Endodermal cell (in vitro differentiated cells): ENCODE results near the gene CALHM6. TPM values are rescaled to one million over a fixed set of nuclear protein-coding genes. Genes with fewer than 3 reads are reported as not detected.

ENCODE experiments used
- DNase-seq: peaks from one replicate; pipeline ENCODE4 v3.0.0-alpha.2; 2017
- H3K27ac ChIP-seq: 2 replicates; pipeline ENCODE4 v1.5.1; 2013; ENCODE audit warnings: mild to moderate bottlenecking, low read depth, low read length, moderate library complexity
- H3K27me3 ChIP-seq: 2 replicates; pipeline ENCODE4 v1.6.1; 2013; ENCODE audit warnings: mild to moderate bottlenecking, low read length, moderate library complexity; ENCODE audit not compliant: insufficient read depth, control insufficient read depth, poor library complexity, severe bottlenecking
- H3K36me3 ChIP-seq: 2 replicates; pipeline ENCODE4 v1.7.0; 2013; ENCODE audit warnings: mild to moderate bottlenecking, low read length, moderate library complexity; ENCODE audit not compliant: control insufficient read depth, insufficient read depth
- H3K4me1 ChIP-seq: one replicate; pipeline ENCODE4 v1.7.0; 2013; ENCODE audit warnings: low read length; ENCODE audit not compliant: control insufficient read depth, insufficient read depth
- H3K4me3 ChIP-seq: 2 replicates; pipeline ENCODE4 v1.5.1; 2013; ENCODE audit warnings: mild to moderate bottlenecking, low read length, moderate library complexity
- H3K9ac ChIP-seq: 2 replicates; pipeline ENCODE4 v1.6.1; 2013; ENCODE audit warnings: mild to moderate bottlenecking, low read length, moderate library complexity; ENCODE audit not compliant: poor library complexity, severe bottlenecking; ENCODE audit errors: extremely low read depth
- H3K9me3 ChIP-seq: 2 replicates; pipeline ENCODE4 v1.6.1; 2013; ENCODE audit warnings: mild to moderate bottlenecking, low read length, moderate library complexity; ENCODE audit not compliant: control insufficient read depth
- H3K27ac Mint-ChIP-seq: 2 replicates; pipeline ENCODE4 v1.8.0; 2020; ENCODE audit warnings: mixed read lengths
- H3K27me3 Mint-ChIP-seq: 2 replicates; pipeline ENCODE4 v1.8.0; 2021; ENCODE audit warnings: mild to moderate bottlenecking, mixed read lengths; ENCODE audit not compliant: insufficient read depth
- H3K36me3 Mint-ChIP-seq: 2 replicates; pipeline ENCODE4 v1.8.0; 2020; ENCODE audit warnings: low read depth, mixed read lengths
- H3K4me1 Mint-ChIP-seq: 2 replicates; pipeline ENCODE4 v1.8.0; 2020; ENCODE audit warnings: mixed read lengths
- H3K4me3 Mint-ChIP-seq: 2 replicates; pipeline ENCODE4 v1.8.0; 2020; ENCODE audit warnings: mild to moderate bottlenecking, moderate library complexity, mixed read lengths
- H3K9me3 Mint-ChIP-seq: 2 replicates; pipeline ENCODE4 v1.8.0; 2020; ENCODE audit warnings: mild to moderate bottlenecking, mixed read lengths
- CTCF ChIP-seq: fragments of 200-600 bp; sonication (generic); conservative IDR thresholded peaks from 2 replicates; pipeline ENCODE4 v1.5.0; 2021; ENCODE audit warnings: antibody characterized with exemption, mild to moderate bottlenecking
- WGBS, 2 experiments: methylation state at CpG; one replicate each; pipeline versions ENCODE4 v1.1.5 to v1.1.7; 2013; ENCODE audit warnings: missing lambda C conversion rate in 2 of 2, mixed read lengths in 1 of 2; ENCODE audit not compliant: insufficient coverage in 1 of 2, insufficient read length in 1 of 2; 5-methylcytosine and 5-hydroxymethylcytosine counted together
- total RNA-seq, 2 donors: library from RNA; stranded (reverse); fragmentation: NEBNext Ultra II Directional in 1 of 2; extraction: Animal tissue kit (Norgen Biotek cat#: 25700) in 1 of 2; gene quantifications; 2 replicates in 1 of 2; 3 replicates in 1 of 2; pipeline ENCODE4 v1.2.1, GENCODE V29; 2021

The CALHM6 gene
- total RNA-seq, 2 donors from 2014 or later = 0.95 TPM; not detected in 1

- DNase-seq = no peak
- Histone ChIP-seq H3K27me3 (no peaks in the 10 kb centered on the region), H3K4me1 (no peaks in the 10 kb centered on the region), H3K9me3 (no peaks in the 10 kb centered on the region), H3K9ac (no peak overlapping the region), H3K36me3 (no peaks in the 10 kb centered on the region), H3K4me3 (no peak overlapping the region), H3K27ac (no peak overlapping the region)
- Mint-ChIP-seq H3K36me3 (no peaks in the 10 kb centered on the region), H3K9me3 (peaks cover 17% of the 10 kb centered on the region), H3K27ac (no peak overlapping the region), H3K4me1 (no peaks in the 10 kb centered on the region), H3K4me3 (no peak overlapping the region), H3K27me3 (peaks cover 8% of the 10 kb centered on the region)
- 74 to 94% methylated on average over 4 to 9 of the region's 9 CpGs for WGBS, 2 experiments
- TF ChIP-seq CTCF = no peak
These were observed 39.8 kb downstream of the CALHM6 start for GRCh38 chr6:116500969-116501433.

- Histone ChIP-seq H3K4me3 (no peak overlapping the region), H3K27me3 (no peaks in the 10 kb centered on the region), H3K9ac (no peak overlapping the region), H3K4me1 (peaks cover 7% of the 10 kb centered on the region), H3K9me3 (peaks cover 11% of the 10 kb centered on the region), H3K36me3 (no peaks in the 10 kb centered on the region), H3K27ac (no peak overlapping the region)
- H3K36me3 Mint-ChIP-seq = no peaks in the 10 kb centered on the region
- DNase-seq = no peak
- no peak overlapping the region for H3K27ac Mint-ChIP-seq
- peaks cover 12% of the 10 kb centered on the region for H3K4me1 Mint-ChIP-seq
- H3K27me3 Mint-ChIP-seq = peaks cover 8% of the 10 kb centered on the region
- no peak for TF ChIP-seq CTCF
- no peak overlapping the region for H3K4me3 Mint-ChIP-seq
- WGBS, 2 experiments = 90 to 94% methylated on average over 2 to 3 of the region's 3 CpGs
- H3K9me3 Mint-ChIP-seq = peaks cover 23% of the 10 kb centered on the region
These were observed 46.1 kb downstream of the CALHM6 start for GRCh38 chr6:116507324-116507723.

GRCh38 chr6:116508527-116508926, 47.4 kb downstream of the CALHM6 start:
- Histone ChIP-seq H3K9me3 (peaks cover 11% of the 10 kb centered on the region), H3K27me3 (no peaks in the 10 kb centered on the region), H3K4me3 (no peak overlapping the region), H3K27ac (no peak overlapping the region), H3K4me1 (peaks cover 7% of the 10 kb centered on the region), H3K36me3 (no peaks in the 10 kb centered on the region), H3K9ac (no peak overlapping the region)
- Mint-ChIP-seq H3K4me3 (no peak overlapping the region), H3K27me3 (peaks cover 4% of the 10 kb centered on the region), H3K36me3 (no peaks in the 10 kb centered on the region), H3K9me3 (peaks cover 21% of the 10 kb centered on the region), H3K4me1 (peaks cover 13% of the 10 kb centered on the region), H3K27ac (no peak overlapping the region)
- no peak for DNase-seq
- no peak for TF ChIP-seq CTCF
